ENCODE data around the gene CACNA1F. TPM values are rescaled to one million over a fixed set of nuclear protein-coding genes. Genes with fewer than 3 reads are reported as not detected.

The CACNA1F gene
- total RNA-seq, 1 experiment from 2014 or later, result 0.55 TPM

- Histone ChIP-seq H3K36me3 (replicated peaks; ENCODE audit: control insufficient read depth, insufficient read depth, low read length) (no peaks in the 10 kb centered on the region), H3K27me3 (ENCODE audit: control insufficient read depth, insufficient read depth, low read length) (no peaks in the 10 kb centered on the region), H3K4me3 (ENCODE audit: insufficient read depth, low read depth, low read length) (no peak overlapping the region)
- peak; percentile 32 for DNase-seq
Observed at GRCh38 chrX:49249616-49250015, 16.5 kb upstream of the CACNA1F start.

GRCh38 chrX:49249071-49249470 is 15.9 kb upstream of the CACNA1F start:
- Histone ChIP-seq H3K36me3 (replicated peaks; ENCODE audit: control insufficient read depth, insufficient read depth, low read length) (no peaks in the 10 kb centered on the region), H3K4me3 (ENCODE audit: insufficient read depth, low read depth, low read length) (no peak overlapping the region), H3K27me3 (ENCODE audit: control insufficient read depth, insufficient read depth, low read length) (no peaks in the 10 kb centered on the region)
- DNase-seq, result peak; percentile 28

- no peaks in the 10 kb centered on the region for H3K36me3 ChIP-seq (replicated peaks; ENCODE audit: control insufficient read depth, insufficient read depth, low read length)
- peak; percentile 34 for DNase-seq
- H3K4me3 ChIP-seq (ENCODE audit: insufficient read depth, low read depth, low read length), result no peak overlapping the region
- no peaks in the 10 kb centered on the region for H3K27me3 ChIP-seq (ENCODE audit: control insufficient read depth, insufficient read depth, low read length)
Observed at GRCh38 chrX:49247916-49248811, 15.0 kb upstream of the CACNA1F start.

- H3K4me3 ChIP-seq (ENCODE audit: insufficient read depth, low read depth, low read length), result no peak overlapping the region
- H3K27me3 ChIP-seq (ENCODE audit: control insufficient read depth, insufficient read depth, low read length), result no peaks in the 10 kb centered on the region
- DNase-seq, result peak; percentile 35
- no peaks in the 10 kb centered on the region for H3K36me3 ChIP-seq (replicated peaks; ENCODE audit: control insufficient read depth, insufficient read depth, low read length)
Observed at GRCh38 chrX:49247346-49247745, 14.2 kb upstream of the CACNA1F start.

- Histone ChIP-seq H3K4me3 (ENCODE audit: insufficient read depth, low read depth, low read length) (no peak overlapping the region), H3K36me3 (replicated peaks; ENCODE audit: control insufficient read depth, insufficient read depth, low read length) (no peaks in the 10 kb centered on the region), H3K27me3 (ENCODE audit: control insufficient read depth, insufficient read depth, low read length) (no peaks in the 10 kb centered on the region)
- DNase-seq, result no peak
Observed at GRCh38 chrX:49246541-49246940, 13.4 kb upstream of the CACNA1F start.

GRCh38 chrX:49244207-49244606 is 11.1 kb upstream of the CACNA1F start:
- Histone ChIP-seq H3K36me3 (replicated peaks; ENCODE audit: control insufficient read depth, insufficient read depth, low read length) (no peaks in the 10 kb centered on the region), H3K4me3 (ENCODE audit: insufficient read depth, low read depth, low read length) (no peak overlapping the region), H3K27me3 (ENCODE audit: control insufficient read depth, insufficient read depth, low read length) (no peaks in the 10 kb centered on the region)
- no peak for DNase-seq

GRCh38 chrX:49243166-49243565 is 10.0 kb upstream of the CACNA1F start:
- DNase-seq, result peak; percentile 31
- no peaks in the 10 kb centered on the region for H3K27me3 ChIP-seq (ENCODE audit: control insufficient read depth, insufficient read depth, low read length)
- no peak overlapping the region for H3K4me3 ChIP-seq (ENCODE audit: insufficient read depth, low read depth, low read length)
- no peaks in the 10 kb centered on the region for H3K36me3 ChIP-seq (replicated peaks; ENCODE audit: control insufficient read depth, insufficient read depth, low read length)

GRCh38 chrX:49242545-49243066 is 9.5 kb upstream of the CACNA1F start:
- Histone ChIP-seq H3K36me3 (replicated peaks; ENCODE audit: control insufficient read depth, insufficient read depth, low read length) (no peaks in the 10 kb centered on the region), H3K4me3 (ENCODE audit: insufficient read depth, low read depth, low read length) (no peak overlapping the region), H3K27me3 (ENCODE audit: control insufficient read depth, insufficient read depth, low read length) (no peaks in the 10 kb centered on the region)
- no peak for DNase-seq

- DNase-seq, result no peak
- no peaks in the 10 kb centered on the region for H3K27me3 ChIP-seq (ENCODE audit: control insufficient read depth, insufficient read depth, low read length)
- H3K36me3 ChIP-seq (replicated peaks; ENCODE audit: control insufficient read depth, insufficient read depth, low read length), result no peaks in the 10 kb centered on the region
- no peak overlapping the region for H3K4me3 ChIP-seq (ENCODE audit: insufficient read depth, low read depth, low read length)
Observed at GRCh38 chrX:49238735-49239134, 5.6 kb upstream of the CACNA1F start.

GRCh38 chrX:49237060-49237459 is 3.9 kb upstream of the CACNA1F start:
- Histone ChIP-seq H3K4me3 (ENCODE audit: insufficient read depth, low read depth, low read length) (no peak overlapping the region), H3K27me3 (ENCODE audit: control insufficient read depth, insufficient read depth, low read length) (no peaks in the 10 kb centered on the region), H3K36me3 (replicated peaks; ENCODE audit: control insufficient read depth, insufficient read depth, low read length) (no peaks in the 10 kb centered on the region)
- no peak for DNase-seq

GRCh38 chrX:49233887-49234555 is 881 bp upstream of the CACNA1F start:
- H3K4me3 ChIP-seq (ENCODE audit: insufficient read depth, low read depth, low read length), result no peak overlapping the region
- peak; percentile 39 for DNase-seq
- no peaks in the 10 kb centered on the region for H3K36me3 ChIP-seq (replicated peaks; ENCODE audit: control insufficient read depth, insufficient read depth, low read length)
- H3K27me3 ChIP-seq (ENCODE audit: control insufficient read depth, insufficient read depth, low read length), result no peaks in the 10 kb centered on the region

GRCh38 chrX:49232525-49232924 is 615 bp downstream of the CACNA1F start:
- no peak overlapping the region for H3K4me3 ChIP-seq (ENCODE audit: insufficient read depth, low read depth, low read length)
- no peaks in the 10 kb centered on the region for H3K27me3 ChIP-seq (ENCODE audit: control insufficient read depth, insufficient read depth, low read length)
- DNase-seq, result no peak
- H3K36me3 ChIP-seq (replicated peaks; ENCODE audit: control insufficient read depth, insufficient read depth, low read length), result no peaks in the 10 kb centered on the region

GRCh38 chrX:49231333-49232000 is 1.7 kb downstream of the CACNA1F start:
- Histone ChIP-seq H3K36me3 (replicated peaks; ENCODE audit: control insufficient read depth, insufficient read depth, low read length) (no peaks in the 10 kb centered on the region), H3K4me3 (ENCODE audit: insufficient read depth, low read depth, low read length) (no peak overlapping the region), H3K27me3 (ENCODE audit: control insufficient read depth, insufficient read depth, low read length) (no peaks in the 10 kb centered on the region)
- DNase-seq, result no peak

- peak; percentile 94 for DNase-seq
- Histone ChIP-seq H3K27me3 (ENCODE audit: control insufficient read depth, insufficient read depth, low read length) (no peaks in the 10 kb centered on the region), H3K36me3 (replicated peaks; ENCODE audit: control insufficient read depth, insufficient read depth, low read length) (no peaks in the 10 kb centered on the region), H3K4me3 (ENCODE audit: insufficient read depth, low read depth, low read length) (peak overlapping the region; percentile 40)
Observed at GRCh38 chrX:49230500-49231232, 2.5 kb downstream of the CACNA1F start.

Measured in H7 (cell line).